Measurements from ENCODE around the gene CAND2.
"Not testable (repeated sequence)": the region's sequence is repeated elsewhere in the genome, so short reads cannot be mapped to it uniquely, and the experiment has no call there.

CAND2 gene

DNA sequence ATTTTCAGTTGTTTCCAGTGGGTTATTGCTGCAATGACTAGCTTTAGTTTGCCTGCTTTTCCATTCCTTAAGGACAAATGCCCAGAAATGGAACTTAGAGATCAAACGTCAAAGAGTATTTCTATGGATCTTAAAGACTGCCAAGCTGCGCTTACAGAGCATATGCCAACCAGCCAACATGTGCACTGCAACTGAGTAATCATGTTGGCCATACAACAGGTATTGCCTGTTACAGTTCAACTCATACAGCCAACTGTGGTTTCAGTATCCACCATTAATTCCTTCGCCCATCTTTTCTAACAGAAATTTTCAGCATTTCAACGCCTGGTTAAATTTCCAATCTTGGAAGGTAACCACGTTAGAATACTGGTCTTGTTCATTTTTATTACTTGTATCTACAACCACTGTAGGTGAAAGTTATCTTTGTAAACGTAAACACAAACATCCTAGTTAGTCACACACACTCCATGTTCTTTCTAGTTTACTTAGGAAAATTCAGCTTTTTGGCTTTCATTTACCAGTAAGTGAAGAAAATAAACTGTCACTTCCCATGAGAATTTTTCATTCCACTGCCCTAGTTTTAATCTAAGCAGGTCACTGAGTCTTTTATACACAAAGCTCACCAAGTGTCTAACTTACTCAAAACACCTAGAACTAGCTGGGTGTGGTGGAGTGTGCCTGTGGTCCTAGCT lies 41.0 kb downstream of the CAND2 start:
- H3K4me3 ChIP-seq (ENCODE audit: low read depth, low read length) = no peak overlapping the region
- TF ChIP-seq, protein P1, sequence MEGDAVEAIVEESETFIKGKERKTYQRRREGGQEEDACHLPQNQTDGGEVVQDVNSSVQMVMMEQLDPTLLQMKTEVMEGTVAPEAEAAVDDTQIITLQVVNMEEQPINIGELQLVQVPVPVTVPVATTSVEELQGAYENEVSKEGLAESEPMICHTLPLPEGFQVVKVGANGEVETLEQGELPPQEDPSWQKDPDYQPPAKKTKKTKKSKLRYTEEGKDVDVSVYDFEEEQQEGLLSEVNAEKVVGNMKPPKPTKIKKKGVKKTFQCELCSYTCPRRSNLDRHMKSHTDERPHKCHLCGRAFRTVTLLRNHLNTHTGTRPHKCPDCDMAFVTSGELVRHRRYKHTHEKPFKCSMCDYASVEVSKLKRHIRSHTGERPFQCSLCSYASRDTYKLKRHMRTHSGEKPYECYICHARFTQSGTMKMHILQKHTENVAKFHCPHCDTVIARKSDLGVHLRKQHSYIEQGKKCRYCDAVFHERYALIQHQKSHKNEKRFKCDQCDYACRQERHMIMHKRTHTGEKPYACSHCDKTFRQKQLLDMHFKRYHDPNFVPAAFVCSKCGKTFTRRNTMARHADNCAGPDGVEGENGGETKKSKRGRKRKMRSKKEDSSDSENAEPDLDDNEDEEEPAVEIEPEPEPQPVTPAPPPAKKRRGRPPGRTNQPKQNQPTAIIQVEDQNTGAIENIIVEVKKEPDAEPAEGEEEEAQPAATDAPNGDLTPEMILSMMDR (IDR thresholded peaks at IDR 0.05; ENCODE audit: low read depth, low read length) = no peak
- in situ Hi-C loops (cut with HindIII; ENCODE audit: low sequenced_read_pairs) = no loop called here
- no peak for DNase-seq (ENCODE audit: low read depth, low spot score)

- H3K4me3 ChIP-seq (ENCODE audit: low read depth, low read length) = no peak overlapping the region
Measured at GRCh38 chr3:12838179-12838965, 41.9 kb downstream of the CAND2 start.

GRCh38 chr3:12839156-12839946 lies 42.9 kb downstream of the CAND2 start:
- DNase-seq (ENCODE audit: low read depth, low spot score) = no peak
- TF ChIP-seq, protein P1 (IDR thresholded peaks at IDR 0.05; ENCODE audit: low read depth, low read length) = no peak
- peak overlapping the region; percentile 100 for H3K4me3 ChIP-seq (ENCODE audit: low read depth, low read length)
- in situ Hi-C loops (cut with HindIII; ENCODE audit: low sequenced_read_pairs) = no loop called here

More at GRCh38 chr3:12838179-12838965, 41.9 kb downstream of the CAND2 start:
- no peak for DNase-seq (ENCODE audit: low read depth, low spot score)
- in situ Hi-C loops (cut with HindIII; ENCODE audit: low sequenced_read_pairs) = no loop called here
- TF ChIP-seq, protein P1 (IDR thresholded peaks at IDR 0.05; ENCODE audit: low read depth, low read length) = no peak

GRCh38 chr3:12840148-12840547 lies 43.7 kb downstream of the CAND2 start:
- in situ Hi-C loops (cut with HindIII; ENCODE audit: low sequenced_read_pairs); DNase-seq (ENCODE audit: low read depth, low spot score): not testable (repeated sequence)
- H3K4me3 ChIP-seq (ENCODE audit: low read depth, low read length) = peak overlapping the region; percentile 100

- peak overlapping the region; percentile 100 for H3K4me3 ChIP-seq (ENCODE audit: low read depth, low read length)
- in situ Hi-C loops (cut with HindIII; ENCODE audit: low sequenced_read_pairs) = no loop called here
- no peak for DNase-seq (ENCODE audit: low read depth, low spot score)
- TF ChIP-seq, protein P1 (IDR thresholded peaks at IDR 0.05; ENCODE audit: low read depth, low read length) = no peak
Measured at GRCh38 chr3:12840591-12841148, 44.2 kb downstream of the CAND2 start.

DNA sequence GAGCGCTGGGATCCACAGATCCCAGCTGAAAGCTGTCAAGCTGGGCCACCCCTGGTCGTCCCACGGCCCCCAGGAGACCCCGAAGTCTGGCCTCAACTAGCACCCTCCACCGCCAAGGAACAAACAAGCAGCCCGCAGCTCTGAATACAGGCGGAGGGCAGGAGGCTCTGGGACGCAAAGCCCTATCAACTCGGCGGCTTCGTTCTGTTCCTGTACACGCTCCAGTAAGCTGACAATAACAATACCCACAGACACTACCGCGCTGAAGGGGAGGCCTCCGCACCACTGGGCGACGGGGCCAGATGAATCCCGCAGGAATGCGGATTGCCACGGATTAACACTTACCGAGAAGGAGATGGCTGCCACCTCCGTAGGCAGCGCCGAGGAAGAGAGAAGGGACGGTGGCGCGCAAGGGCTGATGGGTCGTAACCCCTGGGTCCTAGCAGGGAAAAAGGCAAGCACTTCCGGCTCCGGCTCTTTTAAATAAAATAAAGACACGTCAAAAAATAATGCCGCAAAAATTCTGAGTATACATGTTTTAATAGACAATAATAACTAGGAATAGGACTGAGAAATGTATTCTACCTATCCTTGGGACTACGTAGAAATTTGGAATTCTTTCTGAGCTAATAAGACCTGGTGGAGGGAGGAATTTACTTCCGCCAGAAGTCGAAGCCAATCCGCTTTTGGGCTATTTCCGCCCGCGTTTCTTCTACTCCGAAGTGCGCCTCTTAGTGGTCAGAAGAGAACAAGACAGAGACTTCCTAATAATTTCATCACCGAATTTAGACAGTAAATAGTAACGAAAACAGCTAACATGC lies 44.9 kb downstream of the CAND2 start, which contains the start of gene RPL32:
Gene RPL32, minus strand, starts transcription at position 417 of the 821 bp plus-strand sequence. CDS start 1,328 bp downstream, outside the sequence.
- TF ChIP-seq, protein P1 (IDR thresholded peaks at IDR 0.05; ENCODE audit: low read depth, low read length) = peak; percentile 81
- H3K4me3 ChIP-seq (ENCODE audit: low read depth, low read length) = peak within 1 kb of the TSS; percentile 100
- DNase-seq (ENCODE audit: low read depth, low spot score) = peak; percentile 99
- in situ Hi-C loops (cut with HindIII; ENCODE audit: low sequenced_read_pairs) = no loop called here
